BLaER1 treated with 17β-estradiol and CSF1 and Interleukin-3, amounts not matched to agents 10 nM and 100 nM (cell line): ENCODE measurements around the gene AOPEP.

Experiments
- H3K27ac ChIP-seq, 11 experiments: shearing (Covaris generic); formaldehyde crosslinking; 2 replicates each; pipeline ENCODE4 v1.8.1; 2022
- H3K27me3 ChIP-seq, 11 experiments: shearing (Covaris generic); formaldehyde crosslinking; 2 replicates each; pipeline ENCODE4 v1.8.1; 2022
- H3K36me3 ChIP-seq, 11 experiments: shearing (Covaris generic); formaldehyde crosslinking; 2 replicates each; pipeline ENCODE4 v1.8.1; 2022
- H3K4me1 ChIP-seq, 10 experiments: shearing (Covaris generic); formaldehyde crosslinking; 2 replicates each; pipeline ENCODE4 v1.8.1; 2022
- H3K4me2 ChIP-seq, 11 experiments: shearing (Covaris generic); formaldehyde crosslinking; 2 replicates each; pipeline ENCODE4 v1.8.1; 2022
- H3K4me3 ChIP-seq, 10 experiments: shearing (Covaris generic); formaldehyde crosslinking; 2 replicates each; pipeline ENCODE4 v1.8.1; 2022
- H3K9ac ChIP-seq, 11 experiments: shearing (Covaris generic); formaldehyde crosslinking; 2 replicates each; pipeline ENCODE4 v1.8.1; 2022
- H3K9me3 ChIP-seq, 11 experiments: shearing (Covaris generic); formaldehyde crosslinking; replicated peaks in 1 of 11; 2 replicates each; pipeline ENCODE4 v1.8.1; 2022
- H4K20me1 ChIP-seq, 11 experiments: shearing (Covaris generic); formaldehyde crosslinking; 2 replicates each; pipeline ENCODE4 v1.8.1; 2022
- Cebpa-rat ChIP-seq, 11 experiments: shearing (Covaris generic); IDR thresholded peaks; 2 replicates each; pipeline ENCODE4 v1.8.1; 2022

The AOPEP gene

GRCh38 chr9:94745806-94746540 is 19.5 kb downstream of the AOPEP start:
- no peaks in the 10 kb centered on the region for H4K20me1 ChIP-seq
- H3K9ac ChIP-seq: no peak overlapping the region
- peaks cover 7 to 23% (median 19%) of the 10 kb centered on the region in 10 experiments; a peak in 19 of 20 replicates for H3K4me1 ChIP-seq
- H3K4me2 ChIP-seq: no peak overlapping the region
- no peak overlapping the region for H3K4me3 ChIP-seq
- TF ChIP-seq Cebpa-rat (IDR thresholded peaks at IDR 0.05): no peak
- H3K27me3 ChIP-seq: no peaks in the 10 kb centered on the region
- no peak overlapping the region for H3K27ac ChIP-seq
- H3K36me3 ChIP-seq: peaks cover 32 to 64% (median 45%) of the 10 kb centered on the region in 11 experiments
- H3K9me3 ChIP-seq: peaks cover 30 to 61% (median 51%) of the 10 kb centered on the region in 11 experiments

GRCh38 chr9:94746541-94747370 is 20.3 kb downstream of the AOPEP start:
- Histone ChIP-seq H3K4me2 (no peak overlapping the region), H3K27me3 (no peaks in the 10 kb centered on the region), H3K9me3 (peaks cover 32 to 63% (median 55%) of the 10 kb centered on the region in 11 experiments), H3K4me1 (peaks cover 2 to 17% (median 13%) of the 10 kb centered on the region in 10 experiments; a peak in 19 of 20 replicates), H3K27ac (no peak overlapping the region), H3K9ac (no peak overlapping the region), H3K4me3 (no peak overlapping the region), H3K36me3 (peaks cover 38 to 71% (median 53%) of the 10 kb centered on the region in 11 experiments), H4K20me1 (no peaks in the 10 kb centered on the region)
- TF ChIP-seq Cebpa-rat (IDR thresholded peaks at IDR 0.05): no peak

- H3K4me1 ChIP-seq: peaks cover 0 to 18% (median 6%) of the 10 kb centered on the region in 10 experiments; a peak in 8 of 20 replicates
- peaks cover 11 to 24% (median 15%) of the 10 kb centered on the region in 11 experiments for H3K9me3 ChIP-seq
- no peaks in the 10 kb centered on the region for H3K27me3 ChIP-seq
- no peak overlapping the region for H3K27ac ChIP-seq
- no peak overlapping the region for H3K9ac ChIP-seq
- TF ChIP-seq Cebpa-rat (IDR thresholded peaks at IDR 0.05): no peak
- no peak overlapping the region for H3K4me2 ChIP-seq
- peaks cover 20 to 37% (median 28%) of the 10 kb centered on the region in 11 experiments for H3K36me3 ChIP-seq
- no peak overlapping the region for H3K4me3 ChIP-seq
- H4K20me1 ChIP-seq: peaks cover 0 to 6% (median 0%) of the 10 kb centered on the region in 11 experiments; a peak in 2 of 22 replicates
Measured at GRCh38 chr9:94754976-94755475, 28.5 kb downstream of the AOPEP start.

- Histone ChIP-seq H3K27me3 (no peaks in the 10 kb centered on the region), H3K4me2 (no peak overlapping the region), H3K4me1 (peaks cover 0 to 18% (median 9%) of the 10 kb centered on the region in 10 experiments; a peak in 9 of 20 replicates), H3K36me3 (peaks cover 17 to 33% (median 28%) of the 10 kb centered on the region in 11 experiments), H3K9me3 (peaks cover 0 to 6% (median 0%) of the 10 kb centered on the region in 11 experiments; a peak in 2 of 22 replicates), H3K4me3 (no peak overlapping the region), H3K9ac (no peak overlapping the region), H4K20me1 (peaks cover 0 to 7% (median 0%) of the 10 kb centered on the region in 11 experiments; a peak in 3 of 22 replicates), H3K27ac (no peak overlapping the region)
- TF ChIP-seq Cebpa-rat (IDR thresholded peaks at IDR 0.05): no peak
Measured at GRCh38 chr9:94757158-94757557, 30.7 kb downstream of the AOPEP start.

- Histone ChIP-seq H3K4me2 (no peak overlapping the region), H3K27ac (no peak overlapping the region), H3K9ac (no peak overlapping the region), H3K36me3 (peaks cover 16 to 34% (median 27%) of the 10 kb centered on the region in 11 experiments), H3K4me1 (peaks cover 0 to 15% (median 9%) of the 10 kb centered on the region in 10 experiments; a peak in 9 of 20 replicates), H3K9me3 (peaks cover 0 to 6% (median 0%) of the 10 kb centered on the region in 11 experiments; a peak in 1 of 22 replicates), H4K20me1 (peaks cover 0 to 7% (median 0%) of the 10 kb centered on the region in 11 experiments; a peak in 3 of 22 replicates), H3K27me3 (no peaks in the 10 kb centered on the region), H3K4me3 (no peak overlapping the region)
- TF ChIP-seq Cebpa-rat (IDR thresholded peaks at IDR 0.05): no peak
Measured at GRCh38 chr9:94758031-94758430, 31.5 kb downstream of the AOPEP start.

- Histone ChIP-seq H3K27ac (no peak overlapping the region), H4K20me1 (peaks cover 0 to 7% (median 0%) of the 10 kb centered on the region in 11 experiments; a peak in 3 of 22 replicates), H3K4me1 (peaks cover 0 to 7% (median 5%) of the 10 kb centered on the region in 10 experiments; a peak in 8 of 20 replicates), H3K4me2 (no peak overlapping the region), H3K9me3 (peaks cover 0 to 6% (median 0%) of the 10 kb centered on the region in 11 experiments; a peak in 1 of 22 replicates), H3K4me3 (no peak overlapping the region), H3K36me3 (peaks cover 21 to 42% (median 32%) of the 10 kb centered on the region in 11 experiments), H3K9ac (no peak overlapping the region), H3K27me3 (no peaks in the 10 kb centered on the region)
- no peak for TF ChIP-seq Cebpa-rat (IDR thresholded peaks at IDR 0.05)
Measured at GRCh38 chr9:94758880-94759279, 32.4 kb downstream of the AOPEP start.

GRCh38 chr9:94760010-94760409 is 33.5 kb downstream of the AOPEP start:
- Histone ChIP-seq H3K27me3 (no peaks in the 10 kb centered on the region), H3K9me3 (0 out of 22 replicates have a peak, but pooled peaks cover 0 to 5% (median 0%) of the 10 kb centered on the region in 11 experiments), H3K9ac (no peak overlapping the region), H3K4me1 (peaks cover 0 to 5% (median 0%) of the 10 kb centered on the region in 10 experiments; a peak in 1 of 20 replicates), H4K20me1 (peaks cover 0 to 11% (median 0%) of the 10 kb centered on the region in 11 experiments; a peak in 3 of 22 replicates), H3K4me2 (no peak overlapping the region), H3K36me3 (peaks cover 26 to 47% (median 37%) of the 10 kb centered on the region in 11 experiments), H3K27ac (no peak overlapping the region), H3K4me3 (no peak overlapping the region)
- no peak for TF ChIP-seq Cebpa-rat (IDR thresholded peaks at IDR 0.05)

- Histone ChIP-seq H3K27ac (no peak overlapping the region), H3K36me3 (peaks cover 26 to 47% (median 37%) of the 10 kb centered on the region in 11 experiments), H3K27me3 (no peaks in the 10 kb centered on the region), H4K20me1 (peaks cover 0 to 11% (median 0%) of the 10 kb centered on the region in 11 experiments; a peak in 3 of 22 replicates), H3K9ac (no peak overlapping the region), H3K4me2 (no peak overlapping the region), H3K4me3 (no peak overlapping the region), H3K9me3 (peaks cover 0 to 8% (median under 1%) of the 10 kb centered on the region in 11 experiments; a peak in 3 of 22 replicates), H3K4me1 (peaks cover 0 to 5% (median 0%) of the 10 kb centered on the region in 10 experiments; a peak in 1 of 20 replicates)
- no peak for TF ChIP-seq Cebpa-rat (IDR thresholded peaks at IDR 0.05)
Measured at GRCh38 chr9:94760660-94761059, 34.2 kb downstream of the AOPEP start.
